Skin of body (tissue), 2 donors: ENCODE data around the gene TBC1D12. TPM values are rescaled to one million over a fixed set of nuclear protein-coding genes. Genes with fewer than 3 reads are reported as not detected.
"Not testable (repeated sequence)": the region's sequence is repeated elsewhere in the genome, so short reads cannot be mapped to it uniquely, and the experiment has no call there.

Experiments used
- DNase-seq: peaks from one replicate; lab custom pipeline; 2025; lab: John Stamatoyannopoulos, UW
- total RNA-seq: library from RNA; depleted of rRNA; stranded (reverse); fragments of >200 nt; gene quantifications from one replicate; pipeline ENCODE4 v1.2.3, GENCODE V29; 2014

Gene TBC1D12
- total RNA-seq, result 23.5 TPM

DNA sequence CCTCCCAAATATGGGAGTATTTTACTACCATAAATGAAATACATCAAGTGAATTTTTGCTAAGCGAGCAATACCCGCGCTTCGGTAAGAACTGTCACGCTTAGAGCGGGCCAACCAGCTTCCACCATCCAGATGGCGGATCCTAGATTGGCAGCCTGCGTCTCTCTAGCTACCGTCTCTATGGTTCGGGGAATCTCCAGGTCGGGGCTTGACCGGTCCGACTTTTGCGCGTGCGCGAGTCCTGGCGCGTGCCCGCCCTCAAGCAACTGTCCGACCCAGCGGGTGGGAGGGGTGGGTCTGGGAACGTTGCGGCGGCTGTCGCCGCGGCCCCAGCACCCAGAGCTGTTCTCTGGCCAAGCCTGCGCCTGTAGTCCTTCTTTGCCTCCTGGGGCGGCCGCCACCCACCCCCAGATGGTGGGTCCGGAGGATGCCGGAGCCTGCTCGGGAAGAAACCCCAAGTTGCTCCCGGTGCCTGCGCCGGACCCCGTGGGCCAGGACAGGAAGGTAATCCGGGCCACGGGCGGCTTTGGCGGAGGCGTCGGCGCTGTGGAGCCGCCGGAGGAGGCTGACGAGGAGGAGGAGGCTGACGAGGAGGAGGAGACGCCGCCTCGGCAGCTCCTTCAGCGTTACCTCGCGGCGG lies at the start of gene TBC1D12:
TSS of gene TBC1D12 (plus strand) at position 338 of the 639 bp plus-strand sequence. CDS start at position 411, 73 bp downstream.
- DNase-seq, result peak; percentile 84

DNA sequence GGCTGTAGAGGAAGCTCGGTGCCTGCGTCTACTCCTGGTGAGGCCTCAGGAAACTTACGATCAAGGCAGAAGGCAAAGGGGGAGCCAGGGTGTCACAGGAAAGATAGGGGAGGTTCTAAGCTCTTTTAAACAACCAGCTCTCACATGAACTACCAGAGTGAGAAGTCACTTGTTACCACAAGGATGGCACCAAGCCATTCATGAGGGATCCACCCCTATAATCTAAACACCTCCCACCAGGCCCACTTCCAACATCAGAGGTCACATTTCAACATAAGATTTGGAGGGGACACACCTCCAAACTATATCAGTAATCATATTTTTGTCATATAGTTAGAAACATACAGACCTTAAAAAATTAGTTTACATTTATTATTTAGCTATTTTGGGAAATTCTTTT lies 49.0 kb upstream of the TBC1D12 start:
- DNase-seq, result no peak

DNA sequence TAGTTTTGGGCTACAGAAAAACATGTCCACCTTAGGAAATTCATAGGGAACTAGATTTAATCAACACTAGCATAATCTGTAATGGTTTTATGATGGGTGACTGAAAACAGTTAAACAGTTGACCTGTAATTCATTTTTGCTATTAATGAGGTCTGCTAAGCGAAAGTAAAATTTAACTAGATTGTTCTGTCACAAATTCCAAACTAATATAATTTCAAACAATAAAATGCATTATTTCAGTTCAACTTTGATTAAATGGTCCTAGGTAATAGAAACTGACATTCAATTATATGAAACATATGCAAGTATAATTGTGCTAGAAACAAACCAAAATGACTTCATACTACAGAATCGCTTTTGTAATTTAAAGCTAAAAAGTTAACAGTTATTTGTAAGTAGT lies 46.5 kb upstream of the TBC1D12 start:
- DNase-seq, result no peak

- no peak for DNase-seq
These were observed 45.1 kb upstream of the TBC1D12 start for GRCh38 chr10:94357193-94357592.

DNA sequence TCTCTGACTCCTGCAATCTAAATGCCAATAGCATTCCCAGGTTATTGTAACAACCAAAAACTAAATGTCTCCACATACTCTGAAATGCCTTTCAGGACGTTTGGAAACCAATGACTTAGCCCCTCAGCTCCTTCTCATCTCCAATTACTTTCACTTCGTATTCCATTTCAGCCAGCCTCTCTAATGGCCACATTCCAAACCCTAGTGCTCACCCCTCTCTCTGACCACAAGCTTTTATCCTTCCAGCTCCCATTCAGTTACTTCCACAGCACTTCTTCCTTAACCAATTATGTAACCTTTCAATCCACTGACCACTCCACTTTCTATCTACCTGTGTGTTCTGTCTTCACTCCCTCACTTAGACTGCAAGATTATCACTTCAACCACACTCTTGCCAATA lies 43.9 kb upstream of the TBC1D12 start:
- no peak for DNase-seq

- DNase-seq, result no peak
These were observed 41.1 kb upstream of the TBC1D12 start for GRCh38 chr10:94361171-94361794.

DNA sequence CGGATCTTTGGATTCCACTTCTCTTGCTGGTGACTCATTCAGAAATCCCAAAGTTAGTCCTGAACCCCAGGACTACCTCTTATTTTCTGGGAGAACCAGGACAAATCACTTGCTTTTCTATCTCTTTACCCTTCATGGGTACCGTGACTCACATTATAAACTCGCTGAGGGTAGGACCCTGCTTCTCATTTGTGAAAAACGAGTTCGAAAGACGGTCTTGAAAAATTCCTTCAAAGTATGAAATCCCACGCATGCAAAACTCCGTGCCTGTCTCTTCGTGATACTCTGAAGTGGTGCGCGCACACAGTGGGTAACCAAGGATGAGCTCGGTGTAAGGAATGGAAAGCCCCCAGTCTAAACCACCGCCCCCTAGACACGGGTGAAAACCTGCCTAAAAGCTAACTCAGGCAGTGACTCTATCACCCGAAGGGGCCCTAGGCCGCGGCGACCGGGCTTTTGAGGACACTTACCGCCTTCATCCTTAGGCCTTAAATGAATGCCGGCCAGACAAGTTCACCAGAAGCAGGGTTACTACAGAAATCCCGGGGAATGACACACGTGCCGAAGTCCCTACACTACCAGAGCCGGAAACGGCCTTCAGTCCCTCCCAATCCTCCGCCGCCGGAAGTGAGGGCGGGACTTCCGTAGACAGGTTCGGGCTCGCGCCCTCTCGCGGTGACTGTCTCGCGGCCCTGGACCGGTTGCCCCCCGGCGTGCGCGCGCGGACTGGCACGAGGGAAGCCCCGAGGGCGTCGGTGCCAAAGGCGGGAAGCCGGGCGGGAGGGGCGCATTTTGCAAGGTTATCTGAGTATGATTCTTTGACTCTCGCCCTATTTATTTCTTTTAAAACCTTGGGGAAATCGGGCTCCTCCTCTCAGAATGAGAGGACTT lies 39.7 kb upstream of the TBC1D12 start, which contains the start of gene NOC3L:
TSS of gene NOC3L (minus strand) at position 580 of the 891 bp plus-strand sequence. CDS start at position 479, 101 bp downstream.
- DNase-seq, result peak; percentile 91

DNA sequence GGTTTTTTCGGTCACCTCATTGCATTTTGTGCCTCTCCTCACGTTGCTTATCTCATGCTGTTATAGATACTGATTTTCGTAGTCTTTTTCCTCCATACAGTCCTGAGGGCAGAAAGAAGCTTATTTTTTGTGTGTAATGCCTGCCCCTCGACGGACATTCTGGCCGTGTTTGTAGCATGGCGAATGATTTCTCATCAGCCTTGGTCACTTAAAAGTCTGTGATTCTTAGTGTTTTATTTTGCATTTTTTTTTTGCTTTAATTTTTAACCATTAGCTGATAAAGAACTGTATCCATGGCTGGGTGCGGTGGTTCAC lies 39.1 kb upstream of the TBC1D12 start:
- no peak for DNase-seq

DNA sequence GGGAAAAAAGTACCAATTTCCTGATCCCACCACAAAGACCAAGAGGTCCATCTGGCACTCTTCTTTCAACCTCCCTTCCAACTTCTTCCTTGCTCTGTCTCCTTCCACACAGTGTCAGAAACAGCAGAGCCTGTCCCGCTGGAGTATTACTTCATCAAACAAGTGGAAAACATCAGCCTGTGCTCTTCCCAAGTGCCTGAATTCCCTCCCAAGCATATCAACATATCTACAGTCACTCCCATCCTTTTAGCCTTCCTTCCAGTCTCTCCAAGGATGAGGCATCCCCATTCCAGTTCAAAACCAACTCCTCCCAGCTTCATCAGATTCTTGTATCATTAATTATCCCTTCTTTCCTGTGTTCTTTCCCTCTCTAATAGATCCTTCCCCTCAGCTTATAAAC lies 37.9 kb upstream of the TBC1D12 start:
- no peak for DNase-seq

GRCh38 chr10:94366382-94366781 lies 36.0 kb upstream of the TBC1D12 start:
- DNase-seq, result no peak

- DNase-seq, result no peak
These were observed 31.8 kb upstream of the TBC1D12 start for GRCh38 chr10:94370501-94370900.

- DNase-seq, result no peak
These were observed 27.0 kb upstream of the TBC1D12 start for GRCh38 chr10:94375374-94375773.

- DNase-seq, result no peak
These were observed 25.5 kb upstream of the TBC1D12 start for GRCh38 chr10:94376865-94377264.

- DNase-seq, result no peak
These were observed 18.8 kb upstream of the TBC1D12 start for GRCh38 chr10:94383530-94383929.

DNA sequence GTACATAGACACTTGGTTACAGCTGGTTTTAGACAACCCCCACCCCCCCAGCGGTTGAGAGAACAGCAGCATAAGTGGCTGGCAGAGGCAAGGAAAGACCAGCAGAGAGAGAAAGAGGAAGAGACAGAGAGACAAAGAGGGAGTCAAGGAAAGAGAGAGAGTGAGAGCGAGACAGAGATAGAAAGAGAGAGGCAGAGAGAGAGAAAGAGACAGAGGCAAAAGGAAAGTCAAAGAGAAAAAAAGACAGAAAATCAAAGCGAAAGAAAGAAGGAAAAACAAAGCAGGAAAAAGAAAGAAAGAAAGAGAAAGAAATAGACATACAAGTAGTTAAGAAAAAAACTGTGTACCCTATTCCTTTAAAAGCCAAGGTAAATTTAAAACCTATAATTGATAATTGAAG lies 16.6 kb upstream of the TBC1D12 start:
- DNase-seq, result not testable (repeated sequence)

- not testable (repeated sequence) for DNase-seq
These were observed 10.2 kb upstream of the TBC1D12 start for GRCh38 chr10:94392117-94392516.

DNA sequence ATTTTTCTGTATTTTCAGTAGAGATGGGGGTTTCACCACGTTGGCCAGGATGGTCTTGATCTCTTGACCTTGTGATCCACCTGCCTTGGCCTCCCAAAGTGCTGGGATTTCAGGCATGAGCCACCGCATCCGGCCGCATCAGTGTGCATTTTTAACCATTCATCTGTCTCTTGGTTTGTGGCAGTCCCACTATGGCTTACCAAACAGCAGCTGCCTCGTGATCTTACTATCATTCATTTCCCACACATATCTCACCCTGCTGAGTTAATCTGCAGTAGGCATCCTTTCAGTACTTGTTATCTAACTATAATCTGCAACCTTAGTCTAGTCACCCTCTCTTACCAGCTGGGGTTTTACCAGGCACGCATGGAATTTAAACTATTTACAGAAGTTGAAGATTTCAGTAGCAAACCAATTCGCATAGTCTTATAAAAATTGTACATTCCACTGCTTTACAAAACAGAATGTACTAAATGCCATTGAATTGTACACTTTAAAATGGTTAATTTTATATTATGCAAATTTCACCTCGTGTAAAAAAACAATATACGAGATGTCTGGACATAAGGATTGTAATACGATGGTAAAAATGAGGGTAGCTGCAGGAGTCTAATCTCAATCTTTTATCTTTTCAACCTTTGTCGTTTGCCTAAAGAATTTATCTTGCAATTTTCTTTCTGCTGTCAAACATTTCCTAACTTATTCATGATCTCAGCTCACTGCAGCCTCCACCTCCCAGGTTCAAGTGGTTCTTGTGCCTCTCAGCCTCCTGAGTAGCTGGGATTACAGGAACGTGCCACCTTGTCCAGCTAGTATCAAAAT lies 4.6 kb upstream of the TBC1D12 start:
- no peak for DNase-seq

GRCh38 chr10:94398762-94399161 lies 3.6 kb upstream of the TBC1D12 start:
- no peak for DNase-seq

GRCh38 chr10:94402843-94403379 lies 570 bp downstream of the TBC1D12 start:
- no peak for DNase-seq

DNA sequence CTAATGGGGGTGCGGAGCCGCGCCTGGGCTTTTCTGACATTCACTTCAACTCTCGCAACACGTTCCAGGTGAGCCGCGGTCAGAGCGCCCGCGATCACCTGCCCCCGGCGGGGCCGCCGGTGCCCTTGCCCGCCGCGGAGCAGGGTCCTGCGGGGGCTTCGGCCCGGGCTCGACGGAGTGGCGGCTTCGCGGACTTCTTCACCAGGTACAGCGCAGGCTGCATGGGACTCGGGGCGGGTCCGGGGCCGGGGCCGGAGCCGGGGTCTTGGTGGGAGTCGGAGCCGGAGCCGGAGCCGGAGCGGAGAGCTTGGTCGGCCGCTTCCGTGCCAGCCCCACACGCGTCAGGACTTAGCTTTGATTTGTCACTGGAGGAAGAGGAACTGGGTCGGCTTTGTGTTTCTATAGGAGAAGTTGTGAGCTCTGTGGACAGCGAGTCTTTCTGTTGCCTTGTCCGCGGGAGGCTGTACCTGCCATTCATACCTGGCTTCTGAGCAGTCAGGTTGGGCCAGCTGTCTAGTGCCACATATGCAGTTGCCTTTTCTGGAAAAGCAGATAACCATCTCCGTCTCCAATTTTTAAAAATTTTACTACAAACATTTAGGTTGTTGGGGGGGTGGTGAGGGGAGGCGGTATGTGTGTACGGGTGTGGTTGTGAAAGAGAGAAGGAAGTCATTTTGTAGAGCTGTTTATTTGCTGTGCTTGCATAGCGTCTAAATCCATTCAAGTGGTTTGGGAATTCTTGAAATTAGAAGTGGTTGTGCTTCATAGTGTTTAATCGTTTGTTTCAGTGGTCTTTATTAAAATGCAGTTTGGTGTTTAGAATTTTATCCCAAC lies 1.3 kb downstream of the TBC1D12 start:
- peak; percentile 65 for DNase-seq
